A673 (cell line): Measurements from ENCODE around the gene FIBIN. TPM values are rescaled to one million over a fixed set of nuclear protein-coding genes. Genes with fewer than 3 reads are reported as not detected.
A peak's percentile ranks its signal among the peaks of the same experiment; 100 is the strongest.

Experiments
- Bru-seq: library from RNA; stranded (reverse); fragments of 400-500 nt; gene quantifications from one replicate; lab custom pipeline; 2021; lab: Mats Ljungman, UMichigan
- BruChase-seq, 2 experiments: library from RNA; stranded (reverse); fragments of 400-500 nt; gene quantifications; one replicate each; lab custom pipeline; 2021; lab: Mats Ljungman, UMichigan
- BruUV-seq: library from RNA; stranded (reverse); fragments of 400-500 nt; replicated peaks from 2 replicates; lab custom pipeline; 2021; lab: Mats Ljungman, UMichigan
- CTCF ChIA-PET: fragments of 300-600 bp; sonication (Branson Sonifier 250); formaldehyde crosslinking; loops from one replicate; lab custom pipeline; 2022; ENCODE audit warnings: antibody characterized with exemption; lab: Charles Lee
- POLR2A ChIA-PET: fragments of 300-600 bp; sonication (Branson Sonifier 250); formaldehyde crosslinking; loops from one replicate; lab custom pipeline; 2022; ENCODE audit warnings: antibody characterized with exemption; ENCODE audit not compliant: low non-redundant PET; lab: Charles Lee
- DNase-seq: peaks from one replicate; pipeline ENCODE4 v3.0.0-alpha.2; 2015; ENCODE audit warnings: low spot score
- H3K27ac ChIP-seq: fragments of 200-600 bp; sonication (generic); 2 replicates; pipeline ENCODE4 v1.5.1; 2016; ENCODE audit warnings: mixed run types, low read depth, mild to moderate bottlenecking, mixed read lengths, antibody characterized with exemption, low read length; ENCODE audit not compliant: poor library complexity, severe bottlenecking
- H3K27me3 ChIP-seq: fragments of 200-600 bp; sonication (generic); replicated peaks from 2 replicates; pipeline ENCODE4 v1.6.1; 2017; ENCODE audit warnings: mixed run types, low read depth, mild to moderate bottlenecking, mixed read lengths, antibody characterized with exemption, low read length; ENCODE audit not compliant: insufficient read depth, poor library complexity
- H3K36me3 ChIP-seq: fragments of 200-600 bp; sonication (generic); 2 replicates; pipeline ENCODE4 v1.6.1; 2016; ENCODE audit warnings: mixed run types, mild to moderate bottlenecking, mixed read lengths, antibody characterized with exemption, low read length; ENCODE audit not compliant: insufficient read depth, poor library complexity, severe bottlenecking
- H3K4me1 ChIP-seq: fragments of 200-600 bp; sonication (generic); 2 replicates; pipeline ENCODE4 v1.6.1; 2017; ENCODE audit warnings: mixed run types, mild to moderate bottlenecking, mixed read lengths, antibody characterized with exemption, low read length; ENCODE audit not compliant: insufficient read depth, poor library complexity, severe bottlenecking
- H3K4me3 ChIP-seq: fragments of 200-600 bp; sonication (generic); 2 replicates; pipeline ENCODE4 v1.5.1; 2016; ENCODE audit warnings: low read depth, mixed run types, mild to moderate bottlenecking, mixed read lengths, low read length; ENCODE audit not compliant: poor library complexity, severe bottlenecking
- H3K9me3 ChIP-seq: fragments of 200-600 bp; sonication (generic); 2 replicates; pipeline ENCODE4 v1.6.1; 2016; ENCODE audit warnings: mixed run types, low read depth, mild to moderate bottlenecking, mixed read lengths, antibody characterized with exemption, low read length; ENCODE audit not compliant: poor library complexity, severe bottlenecking
- EZH2 ChIP-seq: fragments of 200-600 bp; sonication (generic); IDR thresholded peaks from 2 replicates; pipeline ENCODE4 v1.6.1; 2017; ENCODE audit warnings: borderline replicate concordance, low read depth, mild to moderate bottlenecking, mixed read lengths, antibody characterized with exemption, low read length; ENCODE audit not compliant: poor library complexity, severe bottlenecking
- intact Hi-C: fragments of 100-400 bp; cut with micrococcal nuclease; formaldehyde crosslinking; loops from one replicate; pipeline ENCODE4 v1.10.0; 2022; ENCODE audit not compliant: unreplicated experiment
- long read RNA-seq: library from polyadenylated mRNA; stranded (forward); transcript quantifications from one replicate; pipeline ENCODE4 v2.0.0, GENCODE V29; 2022
- total RNA-seq: library from RNA; stranded (reverse); gene quantifications from 2 replicates; pipeline ENCODE4 v1.2.3, GENCODE V29; 2021
- TF ChIP-seq, protein P1 (sequence below): fragments of 300-800, 200-600 bp; sonication (generic); conservative IDR thresholded peaks from 2 replicates; pipeline ENCODE4 v1.5.1; 2017; ENCODE audit warnings: low read depth, mild to moderate bottlenecking, antibody characterized with exemption, low read length, moderate library complexity, mixed read lengths

The FIBIN gene
- total RNA-seq (0.15 TPM in 1 of 2 replicates, not detected in the other), Bru-seq, nascent RNA (not detected), BruChase-seq, experiment 1, labeled RNA remaining after a 2-hour chase (percentile 30 among the genes with signal in this experiment), BruChase-seq, experiment 2, labeled RNA remaining after a 6-hour chase (not detected)
- long read RNA-seq, result 0 reads

DNA sequence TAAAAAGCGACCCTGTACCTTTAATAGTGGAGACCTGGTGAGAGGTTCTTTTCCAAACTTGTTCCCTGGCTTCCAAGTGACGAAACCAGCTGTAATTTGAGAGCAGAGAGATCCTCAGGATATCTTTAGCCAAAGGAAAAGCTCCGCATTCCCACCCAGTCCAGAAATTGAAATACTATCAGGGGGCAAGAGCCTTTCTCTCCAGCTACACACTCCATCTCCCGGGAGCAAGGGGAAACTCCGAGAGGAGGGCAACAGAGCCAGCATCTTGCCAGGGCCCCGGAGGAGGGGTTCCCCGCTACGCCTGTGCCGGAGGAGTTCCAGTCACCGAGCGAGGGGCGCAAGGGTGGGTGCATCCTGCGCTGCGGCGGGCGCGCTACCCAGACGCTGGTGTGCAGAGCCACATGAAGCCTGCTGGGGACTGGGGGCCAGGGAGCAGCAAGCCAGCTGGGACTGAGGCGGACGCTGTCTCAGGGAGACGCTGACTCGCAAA lies at the start of gene FIBIN:
TSS of gene FIBIN (plus strand) at position 148 of the 493 bp plus-strand sequence. CDS start 415 bp downstream, outside the sequence.
- BruUV-seq, result no TSS peak
- peak; percentile 44 for DNase-seq
- POLR2A ChIA-PET, result interaction anchor here (0.6 kb wide), 1 partner anchor 35 kb away, joined by 6 read pairs; no protein-coding TSS in a partner anchor

GRCh38 chr11:26944866-26945664 lies 48.8 kb upstream of the FIBIN start:
- TF ChIP-seq, protein P1, sequence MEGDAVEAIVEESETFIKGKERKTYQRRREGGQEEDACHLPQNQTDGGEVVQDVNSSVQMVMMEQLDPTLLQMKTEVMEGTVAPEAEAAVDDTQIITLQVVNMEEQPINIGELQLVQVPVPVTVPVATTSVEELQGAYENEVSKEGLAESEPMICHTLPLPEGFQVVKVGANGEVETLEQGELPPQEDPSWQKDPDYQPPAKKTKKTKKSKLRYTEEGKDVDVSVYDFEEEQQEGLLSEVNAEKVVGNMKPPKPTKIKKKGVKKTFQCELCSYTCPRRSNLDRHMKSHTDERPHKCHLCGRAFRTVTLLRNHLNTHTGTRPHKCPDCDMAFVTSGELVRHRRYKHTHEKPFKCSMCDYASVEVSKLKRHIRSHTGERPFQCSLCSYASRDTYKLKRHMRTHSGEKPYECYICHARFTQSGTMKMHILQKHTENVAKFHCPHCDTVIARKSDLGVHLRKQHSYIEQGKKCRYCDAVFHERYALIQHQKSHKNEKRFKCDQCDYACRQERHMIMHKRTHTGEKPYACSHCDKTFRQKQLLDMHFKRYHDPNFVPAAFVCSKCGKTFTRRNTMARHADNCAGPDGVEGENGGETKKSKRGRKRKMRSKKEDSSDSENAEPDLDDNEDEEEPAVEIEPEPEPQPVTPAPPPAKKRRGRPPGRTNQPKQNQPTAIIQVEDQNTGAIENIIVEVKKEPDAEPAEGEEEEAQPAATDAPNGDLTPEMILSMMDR, result no peak
- TF ChIP-seq EZH2, result no peak
- peaks cover 72% of the 10 kb centered on the region for H3K27me3 ChIP-seq
- ChIA-PET CTCF (no interaction called here), POLR2A (interaction anchor here (0.6 kb wide), 1 partner anchor 1377 kb away, joined by 3 read pairs; no protein-coding TSS in a partner anchor)
- no peak overlapping the region for H3K4me3 ChIP-seq
- intact Hi-C loops, result no loop called here
- no peaks in the 10 kb centered on the region for H3K9me3 ChIP-seq
- BruUV-seq, result no TSS peak
- H3K36me3 ChIP-seq, result no peaks in the 10 kb centered on the region
- no peak overlapping the region for H3K27ac ChIP-seq
- peaks cover 6% of the 10 kb centered on the region for H3K4me1 ChIP-seq
- peak; percentile 33 for DNase-seq

More for the DNA sequence above, at the start of gene FIBIN:
- Histone ChIP-seq H3K27me3 (peaks cover 88% of the 10 kb centered on the region), H3K36me3 (no peaks in the 10 kb centered on the region), H3K4me1 (no peaks in the 10 kb centered on the region), H3K4me3 (no peak within 1 kb of the TSS), H3K27ac (no peak within 1 kb of the TSS), H3K9me3 (no peaks in the 10 kb centered on the region)
- CTCF ChIA-PET, result interaction anchor here (0.6 kb wide), 1 partner anchor 135 kb away, joined by 3 read pairs; no protein-coding TSS in a partner anchor
- intact Hi-C loops, result no loop called here
- TF ChIP-seq EZH2, result peak; percentile 23
- TF ChIP-seq, protein P1, result no peak

DNA sequence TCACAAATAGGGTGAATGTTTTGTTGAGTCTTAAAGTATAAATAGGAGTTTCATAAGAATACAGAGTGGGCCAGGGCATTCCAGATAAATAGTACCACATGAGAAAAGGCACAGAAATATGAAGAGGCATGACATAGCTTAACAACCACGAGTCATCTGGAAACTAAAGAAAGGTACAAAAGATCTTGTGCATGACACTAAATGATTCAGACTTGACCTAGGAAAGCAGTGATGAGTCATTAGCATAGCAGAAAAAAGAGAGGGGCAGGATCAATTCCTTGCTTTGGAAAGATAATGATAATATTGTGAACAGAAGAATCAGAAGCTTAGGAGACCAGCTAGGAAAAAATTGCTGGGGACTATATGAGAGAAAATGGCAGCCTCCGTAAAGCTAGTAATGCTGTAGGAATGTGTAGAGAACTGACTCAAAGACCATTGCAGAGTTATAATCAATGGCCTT lies 47.6 kb upstream of the FIBIN start:
- Histone ChIP-seq H3K36me3 (no peaks in the 10 kb centered on the region), H3K27ac (no peak overlapping the region), H3K4me1 (peaks cover 6% of the 10 kb centered on the region), H3K4me3 (no peak overlapping the region), H3K27me3 (peaks cover 72% of the 10 kb centered on the region), H3K9me3 (no peaks in the 10 kb centered on the region)
- no peak for DNase-seq
- intact Hi-C loops, result no loop called here
- no peak for TF ChIP-seq EZH2
- TF ChIP-seq, protein P1, result no peak
- POLR2A ChIA-PET, result no interaction called here
- CTCF ChIA-PET, result no interaction called here
- BruUV-seq, result no TSS peak
